GM21390 (cell line): ENCODE results near the gene HMGB1.

Experiments used
- ATAC-seq: cut with Tn5 transposase; IDR thresholded peaks from one replicate; pipeline ENCODE4 v1.9.1; 2021; ENCODE audit not compliant: unreplicated experiment

HMGB1 gene

DNA sequence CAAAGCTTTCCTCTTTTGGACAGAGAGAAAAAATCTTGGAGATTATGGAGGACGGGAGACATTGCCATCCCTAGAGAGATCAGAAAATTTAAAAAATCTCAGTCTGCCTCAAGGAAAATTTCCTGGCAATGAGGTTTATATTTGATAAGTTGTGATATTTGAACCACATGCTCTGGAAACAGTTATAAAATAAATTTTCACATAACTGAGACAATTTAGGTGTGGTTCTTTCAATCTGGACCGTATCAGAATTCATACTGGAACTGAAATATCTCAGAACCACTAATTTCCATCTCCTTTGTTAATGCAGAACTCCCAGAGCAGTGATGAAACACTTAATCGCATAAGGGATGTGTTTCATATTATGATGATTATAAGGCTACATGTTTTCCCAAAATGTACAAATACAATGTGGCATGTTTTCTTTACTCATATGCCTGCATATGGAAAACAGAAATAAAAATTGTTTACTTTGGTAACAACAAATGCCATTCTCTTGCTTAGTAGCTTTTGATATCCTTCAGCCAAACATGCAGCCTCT is 29.8 kb downstream of the HMGB1 start:
- ATAC-seq = no peak

- ATAC-seq = no peak
These were observed 34.3 kb downstream of the HMGB1 start for GRCh38 chr13:30431269-30431940.

DNA sequence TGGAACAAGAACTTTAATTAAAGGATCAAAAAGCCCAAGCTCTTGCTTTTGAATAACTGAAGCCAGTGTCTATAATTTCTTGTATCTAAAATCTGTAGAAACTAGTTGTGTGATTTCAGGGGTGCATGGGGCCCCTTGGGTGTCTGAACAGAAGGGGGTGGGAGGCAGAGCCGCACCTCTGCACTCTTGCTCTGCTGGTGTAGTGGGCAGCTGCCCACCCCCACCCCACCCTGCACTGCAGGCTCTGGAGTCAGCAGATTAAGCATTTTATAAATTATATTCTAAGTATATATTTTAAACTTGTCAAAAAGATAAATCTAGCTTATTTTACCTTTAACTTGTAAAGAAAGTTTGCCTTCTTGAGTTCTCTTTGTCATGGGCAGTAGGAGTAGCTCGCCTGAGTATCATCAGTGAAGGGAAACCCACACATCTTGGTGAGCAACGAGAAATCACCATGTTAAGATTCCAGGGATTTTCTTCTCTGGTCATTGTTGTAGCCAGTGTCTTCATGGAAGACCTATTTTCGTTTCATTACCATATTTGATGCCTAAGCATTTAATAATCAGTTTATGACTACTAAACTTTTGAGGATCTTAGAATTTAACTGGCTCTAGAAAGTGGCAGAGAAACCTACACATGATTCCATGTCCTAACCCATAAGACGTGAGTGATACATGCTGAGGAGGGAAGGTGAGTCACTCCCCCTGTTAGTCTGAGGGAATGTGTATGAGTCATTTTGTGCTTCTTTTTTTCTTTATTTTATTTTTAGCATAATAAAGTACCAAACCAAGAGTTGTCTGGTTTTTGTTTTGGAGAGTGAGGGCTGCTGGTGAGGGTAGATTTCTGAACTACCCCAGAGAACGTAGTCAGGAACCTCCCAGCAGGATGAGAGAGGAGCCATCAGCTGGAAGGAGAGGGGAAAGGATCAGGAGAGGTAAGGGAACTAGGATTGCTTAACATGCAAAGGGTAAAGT is 35.7 kb downstream of the HMGB1 start:
- peak; percentile 70 for ATAC-seq

DNA sequence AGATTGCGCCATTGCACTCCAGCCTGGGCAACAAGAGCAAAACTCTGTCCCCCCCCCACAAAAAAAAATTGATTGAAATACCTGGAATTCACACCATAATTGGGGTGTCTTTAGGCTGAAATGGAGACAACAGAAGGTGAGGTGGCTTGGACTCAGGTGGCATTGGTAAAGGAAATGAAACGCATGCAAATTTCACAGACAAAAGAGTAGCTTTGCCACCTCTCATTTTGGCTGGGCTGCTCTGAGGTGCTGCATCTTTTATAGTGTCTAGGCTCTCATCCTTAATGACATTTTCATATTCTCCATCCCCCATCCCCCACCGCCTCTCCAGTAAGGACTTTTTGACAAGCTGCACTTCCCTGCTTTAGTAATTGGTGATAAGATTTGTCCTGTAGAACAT is 36.5 kb downstream of the HMGB1 start:
- ATAC-seq = no peak

DNA sequence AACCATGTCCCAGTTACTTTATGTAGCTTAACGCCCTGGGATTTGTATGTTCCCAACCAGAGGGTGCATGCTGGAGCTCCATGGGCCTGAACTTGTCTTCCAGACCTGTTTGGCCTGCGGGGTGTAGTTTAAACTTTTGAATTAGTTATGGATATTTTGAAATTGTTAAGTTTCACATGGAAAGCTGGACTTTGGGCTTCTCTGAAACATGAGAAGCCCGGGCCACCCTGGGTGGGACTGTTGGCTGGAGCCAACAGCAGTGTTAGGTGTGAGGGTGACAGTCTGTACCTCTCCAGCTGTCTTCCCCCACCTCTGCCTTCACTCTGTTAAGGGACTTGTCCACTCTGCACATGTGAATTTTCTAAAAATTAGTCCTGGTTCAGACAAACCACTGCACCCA is 41.8 kb downstream of the HMGB1 start:
- ATAC-seq = no peak

DNA sequence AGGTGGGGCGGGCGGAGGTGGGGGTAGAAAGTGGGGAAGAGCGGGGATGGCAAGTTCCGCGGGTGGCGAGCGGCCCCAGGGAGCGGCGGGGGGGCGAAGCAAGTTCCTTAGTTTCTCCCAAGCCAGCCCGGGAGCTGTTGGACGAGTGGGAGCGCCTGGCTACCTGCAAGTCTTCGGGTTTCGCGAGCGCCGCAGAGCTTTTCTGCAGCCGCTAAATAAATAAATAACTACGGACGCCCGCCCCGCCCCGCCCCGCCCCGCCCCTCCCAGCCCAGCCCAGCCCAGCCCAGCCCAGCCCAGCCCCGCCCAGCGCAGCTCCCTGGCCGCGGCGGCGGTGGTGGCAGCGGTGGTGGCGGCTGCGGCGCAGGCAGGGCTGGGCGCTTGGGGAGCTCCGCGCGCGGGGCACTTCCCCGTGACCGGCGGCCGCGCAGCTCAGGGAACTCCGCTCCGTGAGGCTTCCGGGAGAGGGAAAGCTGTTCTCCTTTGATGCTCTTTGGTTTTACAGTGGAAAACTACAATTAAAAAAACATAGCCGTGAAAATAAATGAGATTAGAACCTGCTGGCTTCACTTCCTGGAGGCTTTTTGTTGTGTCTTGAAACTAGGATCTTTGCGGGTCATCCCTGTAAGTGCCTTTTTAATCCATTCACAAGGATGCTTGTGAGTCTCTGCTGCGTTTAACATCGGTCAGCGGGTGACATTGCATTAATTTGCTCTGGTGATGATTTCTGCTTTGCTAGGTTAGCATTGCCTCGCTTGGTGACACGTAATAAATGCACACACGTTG is 43.5 kb downstream of the HMGB1 start, which contains the start of gene UBE2L5:
UBE2L5 (plus strand) TSS at position 440 of the 786 bp plus-strand sequence. CDS start 5,498 bp downstream, outside the sequence.
- ATAC-seq = peak; percentile 70

- ATAC-seq = peak; percentile 46
These were observed 44.4 kb downstream of the HMGB1 start for GRCh38 chr13:30421093-30422053.

DNA sequence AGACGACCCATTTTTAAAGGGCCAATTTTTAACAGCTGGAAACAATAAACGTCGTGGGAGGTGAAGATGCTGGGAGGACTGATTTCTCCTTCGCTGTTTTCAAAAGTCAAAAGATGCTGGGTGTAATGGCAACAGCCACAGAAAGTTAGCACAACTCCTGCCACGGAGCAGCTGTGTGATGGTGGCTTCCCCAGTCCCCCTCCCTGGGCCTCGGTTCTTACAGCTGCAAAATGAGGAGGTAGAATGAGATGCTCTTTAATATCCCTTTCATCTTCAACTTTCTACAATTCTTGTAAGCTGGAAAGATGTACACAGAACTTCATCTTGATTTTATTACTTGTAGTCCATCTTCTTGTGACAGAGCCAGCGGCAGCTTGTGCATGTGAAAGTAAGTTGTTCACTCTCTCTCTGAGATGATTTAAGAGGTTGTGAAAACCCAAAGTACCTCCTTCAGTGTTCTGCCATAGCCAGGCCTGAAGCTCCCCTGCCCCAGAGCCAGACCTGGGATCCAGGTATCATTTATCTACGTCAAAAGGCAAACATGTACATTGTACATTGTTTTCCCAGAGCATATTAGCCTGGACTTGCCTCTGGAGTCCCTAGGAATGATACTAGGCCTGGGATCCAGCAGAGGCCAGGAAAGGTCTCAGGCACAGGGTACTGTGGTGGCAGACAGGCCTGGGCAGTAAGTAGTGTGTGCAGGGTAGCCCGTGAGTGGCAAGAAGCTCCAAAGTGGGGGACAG is 46.8 kb downstream of the HMGB1 start:
- no peak for ATAC-seq

DNA sequence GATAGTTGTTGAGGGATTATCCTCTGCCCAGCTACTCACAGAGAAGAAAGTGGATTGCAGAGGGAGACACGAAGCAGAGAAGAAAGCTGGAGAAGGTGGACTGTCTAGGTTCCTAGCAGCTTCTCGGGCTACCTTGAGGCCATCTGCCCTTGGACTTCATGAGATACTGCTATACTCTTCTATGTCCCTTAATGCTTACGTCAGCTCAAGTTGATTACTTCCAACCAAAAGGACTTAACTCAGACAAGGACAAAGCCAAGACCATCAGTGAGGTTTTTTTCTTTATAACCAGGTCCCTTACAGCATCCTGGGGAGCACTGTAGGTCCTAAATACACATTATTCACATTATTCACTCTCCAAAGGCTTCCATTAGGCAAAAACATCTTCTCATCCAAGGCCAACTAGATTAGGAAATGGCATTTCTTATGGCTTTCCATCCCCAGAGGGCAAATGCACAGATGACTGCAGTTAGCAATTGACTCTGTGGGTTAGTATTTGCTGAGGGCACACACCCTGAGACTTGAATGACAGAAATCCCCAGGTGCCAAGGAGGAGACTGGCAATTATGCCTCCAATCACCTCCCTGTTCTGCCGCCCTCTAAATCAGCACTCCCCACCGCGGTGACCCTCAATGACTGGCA is 47.5 kb downstream of the HMGB1 start:
- no peak for ATAC-seq

DNA sequence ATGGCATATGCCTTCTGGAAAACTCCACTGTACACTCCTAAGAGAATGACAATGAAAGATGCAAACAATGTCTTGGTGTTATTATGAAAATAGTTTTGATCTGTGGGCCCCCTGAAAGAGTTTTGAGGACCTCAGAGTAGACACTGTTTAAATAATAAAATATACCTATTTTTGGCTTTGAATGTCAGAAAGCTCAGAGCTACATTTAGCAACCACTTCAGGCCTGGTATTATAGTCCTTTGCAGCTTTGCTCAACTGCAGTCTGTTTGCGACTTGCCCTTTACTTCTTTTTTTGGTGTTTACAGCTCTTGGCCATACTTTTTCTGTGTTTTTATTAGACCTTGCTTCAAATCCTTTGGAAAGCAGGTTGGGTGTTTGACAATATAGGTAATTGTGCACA is 49.3 kb downstream of the HMGB1 start:
- no peak for ATAC-seq

DNA sequence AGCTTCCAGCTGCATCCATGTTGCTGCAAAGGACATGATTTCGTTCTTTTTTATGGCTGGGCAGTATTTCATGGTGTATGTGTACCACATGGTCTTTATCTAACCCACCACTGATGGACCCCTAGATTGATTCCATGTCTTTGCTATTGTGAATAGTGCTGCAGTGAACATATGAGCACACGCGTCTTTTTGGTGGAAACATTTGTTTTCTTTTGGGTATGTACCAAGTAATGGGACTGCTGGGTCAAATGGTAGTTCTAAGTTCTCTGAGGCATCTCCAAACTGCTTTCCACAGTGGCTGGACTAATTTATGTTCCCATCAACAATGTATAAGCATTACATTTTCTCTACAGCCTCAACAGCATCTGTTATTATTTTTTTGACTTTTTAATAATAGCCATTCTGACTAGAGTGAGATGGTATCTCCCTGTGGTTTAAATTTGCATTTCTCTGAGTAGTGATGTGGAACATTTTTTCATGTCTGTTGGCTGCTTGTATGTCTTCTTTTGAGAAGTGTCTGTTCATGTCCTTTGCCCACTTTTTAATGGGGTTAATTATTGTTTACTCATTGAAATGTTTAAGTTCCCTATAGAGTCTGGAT is 50.2 kb downstream of the HMGB1 start:
- no peak for ATAC-seq

GRCh38 chr13:30413842-30414241 is 51.9 kb downstream of the HMGB1 start:
- no peak for ATAC-seq

DNA sequence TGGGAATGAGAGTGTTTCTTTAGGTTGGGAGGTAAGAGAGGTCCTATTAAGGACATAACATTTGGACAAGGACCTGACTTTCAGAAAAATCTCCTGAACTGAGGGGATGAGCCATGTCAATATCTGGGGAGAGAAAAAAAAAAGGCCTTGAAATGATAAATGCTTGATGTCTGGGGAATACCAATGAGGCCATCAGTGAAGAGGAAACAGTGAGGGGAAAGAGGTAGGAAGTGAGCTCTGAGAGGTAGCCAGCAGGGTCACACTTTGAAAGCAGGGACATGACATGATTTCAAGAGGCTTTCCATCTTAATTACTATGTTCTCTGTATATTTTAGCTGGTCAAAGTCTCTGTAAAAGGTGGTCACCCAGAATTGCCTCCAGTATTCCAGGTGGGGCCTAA is 53.4 kb downstream of the HMGB1 start:
- no peak for ATAC-seq

GRCh38 chr13:30410705-30411125 is 55.0 kb downstream of the HMGB1 start:
- no peak for ATAC-seq

- ATAC-seq = no peak
These were observed 55.6 kb downstream of the HMGB1 start for GRCh38 chr13:30409886-30410704.

- ATAC-seq = peak; percentile 91
These were observed 57.2 kb downstream of the HMGB1 start for GRCh38 chr13:30408319-30409101.
